OCI-LY1 (cell line): ENCODE data around the gene MANBA.

ENCODE experiments used
- H2AFZ ChIP-seq: fragments of 200-600 bp; sonication (generic), shearing (Covaris generic); 2 replicates; pipeline ENCODE4 v1.6.0; 2014; ENCODE audit warnings: antibody characterized with exemption, mild to moderate bottlenecking, low read length
- H3F3A ChIP-seq: fragments of 200-600 bp; sonication (generic), shearing (Covaris generic); 2 replicates; pipeline ENCODE4 v1.6.0; 2014; ENCODE audit warnings: mild to moderate bottlenecking, antibody characterized with exemption, low read length, moderate library complexity; ENCODE audit not compliant: insufficient read depth
- H3K27ac ChIP-seq: fragments of 200-600 bp; sonication (generic); 2 replicates; pipeline ENCODE4 v1.5.1; 2014; ENCODE audit warnings: low read length, mixed run types, mild to moderate bottlenecking, low read depth; ENCODE audit not compliant: poor library complexity, severe bottlenecking
- H3K27me3 ChIP-seq: fragments of 200-600 bp; sonication (generic); 2 replicates; pipeline ENCODE4 v1.6.0; 2014; ENCODE audit warnings: antibody characterized with exemption, mild to moderate bottlenecking, low read length, moderate library complexity; ENCODE audit not compliant: insufficient read depth
- H3K36me3 ChIP-seq: fragments of 200-600 bp; sonication (generic); 2 replicates; pipeline ENCODE4 v1.6.1; 2014; ENCODE audit warnings: mild to moderate bottlenecking, antibody characterized with exemption, low read length, moderate library complexity, mixed read lengths; ENCODE audit not compliant: insufficient read depth
- H3K4me1 ChIP-seq: fragments of 200-600 bp; sonication (generic); 2 replicates; pipeline ENCODE4 v1.5.1; 2014; ENCODE audit warnings: mild to moderate bottlenecking, low read length, moderate library complexity; ENCODE audit not compliant: insufficient read depth, severe bottlenecking
- H3K4me2 ChIP-seq: fragments of 200-600 bp; sonication (generic), shearing (Covaris generic); 2 replicates; pipeline ENCODE4 v1.6.1; 2014; ENCODE audit warnings: low read length
- H3K4me3 ChIP-seq: fragments of 200-600 bp; sonication (generic); 2 replicates; pipeline ENCODE4 v1.5.1; 2014; ENCODE audit warnings: low read length, low read depth, mild to moderate bottlenecking, mixed read lengths; ENCODE audit not compliant: poor library complexity, severe bottlenecking
- H3K79me2 ChIP-seq: fragments of 200-600 bp; shearing (Covaris generic); 2 replicates; pipeline ENCODE4 v1.6.1; 2016; ENCODE audit warnings: mixed run types, low read length, mixed read lengths; ENCODE audit not compliant: insufficient read depth
- H3K9ac ChIP-seq: fragments of 200-600 bp; sonication (generic), shearing (Covaris generic); 2 replicates; pipeline ENCODE4 v1.6.1; 2014; ENCODE audit warnings: mild to moderate bottlenecking, low read length, mixed read lengths
- H3K9me2 ChIP-seq: fragments of 200-600 bp; sonication (generic), shearing (Covaris generic); 2 replicates; pipeline ENCODE4 v1.6.1; 2014; ENCODE audit warnings: low read depth, mild to moderate bottlenecking, low read length, mixed read lengths
- H3K9me3 ChIP-seq: fragments of 200-600 bp; shearing (Covaris generic); 2 replicates; pipeline ENCODE4 v1.6.1; 2014; ENCODE audit warnings: low read length, mixed read lengths
- H4K20me1 ChIP-seq: fragments of 200-600 bp; sonication (generic), shearing (Covaris generic); 2 replicates; pipeline ENCODE4 v1.6.0; 2016; ENCODE audit warnings: mild to moderate bottlenecking, low read length; ENCODE audit not compliant: insufficient read depth
- CTCF ChIP-seq: fragments of 200-600 bp; sonication (generic), shearing (Covaris generic); IDR thresholded peaks from 2 replicates; pipeline ENCODE4 v1.5.1; 2017; ENCODE audit warnings: mild to moderate bottlenecking, antibody characterized with exemption, low read length, moderate library complexity, mixed read lengths
- EZH2 ChIP-seq: fragments of 200-600 bp; sonication (generic), shearing (Covaris generic); IDR thresholded peaks from 2 replicates; pipeline ENCODE4 v1.8.0; 2017; ENCODE audit warnings: borderline replicate concordance, mixed run types, mild to moderate bottlenecking, antibody characterized with exemption, low read length, moderate library complexity, mixed read lengths

The MANBA gene

DNA sequence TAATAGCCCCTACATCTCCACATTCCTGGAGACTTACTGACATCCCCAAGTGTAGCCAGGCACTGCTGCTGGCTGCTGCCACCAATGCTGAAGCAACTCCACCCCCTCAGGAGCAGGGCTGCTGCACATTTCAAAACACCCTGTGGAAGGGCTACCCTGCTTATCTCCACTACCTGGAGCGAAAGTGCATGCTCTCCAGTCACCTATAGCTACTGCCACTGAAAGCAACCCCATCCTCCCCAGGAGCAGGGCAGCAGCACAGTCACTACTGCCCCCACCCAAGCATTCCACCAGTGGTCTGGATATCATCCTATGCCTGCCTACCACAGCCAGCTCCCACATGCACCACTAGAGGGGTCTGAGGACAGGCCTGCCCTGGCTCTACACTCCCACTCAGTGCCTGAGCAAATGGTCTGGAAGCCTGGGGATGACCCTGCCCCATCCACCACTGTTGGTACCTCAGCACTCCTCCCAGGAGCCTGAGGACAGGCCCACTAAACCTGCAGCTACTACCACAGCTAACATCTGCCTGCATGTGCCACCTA lies 55.3 kb downstream of the MANBA start:
- H3K27me3 ChIP-seq: no peaks in the 10 kb centered on the region
- no peak overlapping the region for H3K4me2 ChIP-seq
- no peaks in the 10 kb centered on the region for H3K4me1 ChIP-seq
- peaks cover 22% of the 10 kb centered on the region for H3K36me3 ChIP-seq
- no peaks in the 10 kb centered on the region for H3K9me3 ChIP-seq
- H3K27ac ChIP-seq: no peak overlapping the region
- H3K9ac ChIP-seq: no peak overlapping the region
- no peak overlapping the region for H2AFZ ChIP-seq
- H3K9me2 ChIP-seq: no peaks in the 10 kb centered on the region
- no peak overlapping the region for H3K4me3 ChIP-seq
- no peaks in the 10 kb centered on the region for H4K20me1 ChIP-seq
- no peaks in the 10 kb centered on the region for H3F3A ChIP-seq
- no peaks in the 10 kb centered on the region for H3K79me2 ChIP-seq
- no peak for TF ChIP-seq EZH2
- TF ChIP-seq CTCF: no peak

DNA sequence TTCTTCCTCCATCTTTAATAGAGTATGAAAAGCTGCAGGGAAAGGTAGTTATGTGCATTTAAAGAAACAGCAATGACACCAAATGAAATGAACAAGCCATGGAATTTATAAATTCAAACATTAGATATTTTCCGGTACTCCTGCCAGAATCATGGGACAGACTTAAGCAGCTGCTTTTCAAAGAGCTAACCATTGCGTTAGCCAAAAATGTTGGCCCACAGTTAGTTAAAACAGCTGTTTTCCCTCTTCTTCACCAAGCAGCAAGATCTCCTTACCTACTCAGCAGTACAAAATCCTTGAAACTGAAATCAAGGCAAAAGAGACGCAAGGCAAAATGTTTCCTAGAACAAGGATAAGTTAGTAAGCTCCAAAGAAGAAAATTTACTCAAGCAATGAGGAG lies 64.0 kb downstream of the MANBA start:
- no peaks in the 10 kb centered on the region for H3K4me1 ChIP-seq

GRCh38 chr4:102694791-102695190 lies 66.0 kb downstream of the MANBA start:
- no peak for TF ChIP-seq EZH2
- no peak for TF ChIP-seq CTCF
- Histone ChIP-seq H3K79me2 (no peaks in the 10 kb centered on the region), H3K9ac (no peak overlapping the region), H3K4me2 (no peak overlapping the region), H3K9me2 (no peaks in the 10 kb centered on the region), H3K27me3 (no peaks in the 10 kb centered on the region), H4K20me1 (no peaks in the 10 kb centered on the region), H2AFZ (no peak overlapping the region), H3K4me1 (no peaks in the 10 kb centered on the region), H3K27ac (no peak overlapping the region), H3F3A (no peaks in the 10 kb centered on the region), H3K36me3 (peaks cover 11% of the 10 kb centered on the region; the same call in 1 of the 2 replicates), H3K4me3 (no peak overlapping the region), H3K9me3 (no peaks in the 10 kb centered on the region)

More for the DNA sequence above, 64.0 kb downstream of the MANBA start:
- Histone ChIP-seq H3K9ac (no peak overlapping the region), H3K79me2 (no peaks in the 10 kb centered on the region), H3F3A (no peaks in the 10 kb centered on the region), H4K20me1 (no peaks in the 10 kb centered on the region), H3K9me2 (no peaks in the 10 kb centered on the region), H3K4me2 (no peak overlapping the region), H3K27ac (no peak overlapping the region), H2AFZ (no peak overlapping the region), H3K36me3 (peaks cover 4% of the 10 kb centered on the region; the same call in 1 of the 2 replicates), H3K9me3 (no peaks in the 10 kb centered on the region), H3K4me3 (no peak overlapping the region), H3K27me3 (no peaks in the 10 kb centered on the region)
- TF ChIP-seq EZH2 (no peak), CTCF (no peak)
